Measurements from ENCODE around the gene N4BP3.

Gene N4BP3

GRCh38 chr5:178104492-178104891 lies 8.8 kb upstream of the N4BP3 start:
- DNase-seq, result peak; percentile 63

- DNase-seq, result no peak
These were observed 7.2 kb upstream of the N4BP3 start for GRCh38 chr5:178106086-178106485.

DNA sequence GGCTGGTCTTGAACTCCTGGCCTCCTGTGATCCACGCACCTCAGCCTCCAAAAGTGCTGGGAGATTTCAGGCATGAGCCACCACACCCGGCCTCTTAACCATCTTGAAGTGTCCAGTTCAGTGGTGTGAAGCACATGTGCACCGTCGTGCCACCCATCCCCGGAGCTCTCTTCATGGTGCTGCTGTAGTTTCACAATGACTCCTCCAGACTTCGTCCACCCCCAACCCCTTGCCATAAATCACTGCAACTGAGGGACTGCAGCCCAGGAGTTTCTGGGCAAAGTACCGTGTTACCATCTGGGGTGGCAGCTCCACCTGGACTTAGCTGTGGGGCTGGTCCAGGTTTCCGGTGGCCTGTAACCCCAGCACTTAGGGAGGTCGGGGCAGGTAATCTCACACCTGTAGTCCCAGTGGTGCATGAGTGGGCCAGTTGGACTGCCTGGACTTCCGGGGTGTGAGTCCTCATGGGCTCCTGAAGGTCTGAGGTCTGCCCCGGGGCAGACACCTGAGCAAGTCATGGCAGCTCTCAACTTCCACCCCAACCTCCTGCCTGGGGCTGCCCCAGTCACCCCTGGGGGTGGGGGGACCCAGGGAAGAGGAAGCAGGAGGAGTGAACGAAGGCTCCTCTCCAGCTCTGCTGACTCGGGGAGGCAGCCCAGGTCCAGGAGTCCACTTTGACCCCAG lies 6.6 kb upstream of the N4BP3 start:
- DNase-seq, result no peak

GRCh38 chr5:178107756-178108310 lies 5.5 kb upstream of the N4BP3 start:
- DNase-seq, result no peak

GRCh38 chr5:178108446-178108845 lies 4.9 kb upstream of the N4BP3 start:
- DNase-seq, result no peak

- DNase-seq, result no peak
These were observed 4.4 kb upstream of the N4BP3 start for GRCh38 chr5:178108966-178109365.

- no peak for DNase-seq
These were observed 2.8 kb upstream of the N4BP3 start for GRCh38 chr5:178110511-178110910.

DNA sequence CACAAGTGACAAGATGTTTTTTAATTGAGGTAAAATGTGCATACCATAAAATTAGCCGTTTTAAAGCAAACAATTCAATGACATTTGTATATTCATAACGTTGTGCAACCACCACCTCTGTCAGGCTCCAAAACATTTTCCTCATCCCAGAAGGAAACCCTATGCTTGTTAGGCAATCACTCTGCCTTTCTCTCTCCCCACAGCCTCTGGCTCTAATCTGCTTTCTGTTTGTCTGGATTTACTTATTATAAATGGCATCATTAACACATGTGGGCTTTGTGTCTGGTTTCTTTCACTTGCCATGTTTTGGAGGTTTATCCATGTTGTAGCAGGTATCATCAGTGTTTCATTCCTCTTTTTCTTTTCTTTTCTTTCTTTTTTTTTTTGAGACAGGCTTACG lies 1.4 kb upstream of the N4BP3 start:
- DNase-seq, result no peak

DNA sequence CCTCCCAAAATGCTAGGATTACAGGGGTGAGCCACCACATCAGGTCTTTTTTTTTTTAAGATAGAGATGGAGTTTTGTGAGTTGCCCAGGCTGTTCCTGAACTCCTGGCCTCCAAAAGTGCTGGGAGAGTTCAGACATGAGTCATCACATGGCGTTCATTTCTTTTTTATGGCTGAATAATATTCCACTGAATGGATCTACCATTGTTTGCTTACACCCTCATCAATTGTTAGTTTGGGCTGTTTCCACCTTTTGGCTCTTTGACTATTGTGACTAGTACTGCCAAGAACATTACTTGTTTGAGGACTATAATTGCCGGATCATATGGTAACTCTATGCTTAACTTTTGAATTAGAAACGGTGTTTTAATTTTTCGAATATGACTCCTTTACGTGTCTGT lies 787 bp upstream of the N4BP3 start:
- no peak for DNase-seq

DNA sequence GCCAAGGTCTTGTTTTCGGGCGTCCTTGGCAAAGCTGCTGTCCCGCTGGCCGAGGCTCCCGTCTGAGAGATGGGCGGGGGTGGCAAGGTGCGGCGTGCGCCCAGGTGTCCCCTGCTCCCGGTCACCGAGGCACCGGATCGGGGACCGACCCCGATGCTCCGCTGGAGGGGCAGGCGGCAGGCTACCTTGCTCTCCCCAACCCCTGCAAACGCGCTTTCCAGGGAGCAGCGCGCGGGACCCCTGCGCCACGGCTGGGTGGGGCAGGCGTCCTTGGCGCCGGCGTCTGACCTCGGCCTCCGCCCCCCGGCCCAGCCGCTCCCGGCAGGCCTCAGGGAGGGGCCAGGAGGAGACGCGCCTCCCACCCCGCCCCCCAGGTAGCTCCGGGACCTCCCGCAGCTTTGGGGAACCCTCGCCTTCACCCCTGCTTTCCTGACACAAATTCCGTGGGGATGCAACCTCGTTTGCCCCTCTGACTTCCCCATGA lies 551 bp downstream of the N4BP3 start:
- DNase-seq, result no peak

- peak; percentile 83 for DNase-seq
These were observed 1.2 kb downstream of the N4BP3 start for GRCh38 chr5:178114325-178115135.

DNA sequence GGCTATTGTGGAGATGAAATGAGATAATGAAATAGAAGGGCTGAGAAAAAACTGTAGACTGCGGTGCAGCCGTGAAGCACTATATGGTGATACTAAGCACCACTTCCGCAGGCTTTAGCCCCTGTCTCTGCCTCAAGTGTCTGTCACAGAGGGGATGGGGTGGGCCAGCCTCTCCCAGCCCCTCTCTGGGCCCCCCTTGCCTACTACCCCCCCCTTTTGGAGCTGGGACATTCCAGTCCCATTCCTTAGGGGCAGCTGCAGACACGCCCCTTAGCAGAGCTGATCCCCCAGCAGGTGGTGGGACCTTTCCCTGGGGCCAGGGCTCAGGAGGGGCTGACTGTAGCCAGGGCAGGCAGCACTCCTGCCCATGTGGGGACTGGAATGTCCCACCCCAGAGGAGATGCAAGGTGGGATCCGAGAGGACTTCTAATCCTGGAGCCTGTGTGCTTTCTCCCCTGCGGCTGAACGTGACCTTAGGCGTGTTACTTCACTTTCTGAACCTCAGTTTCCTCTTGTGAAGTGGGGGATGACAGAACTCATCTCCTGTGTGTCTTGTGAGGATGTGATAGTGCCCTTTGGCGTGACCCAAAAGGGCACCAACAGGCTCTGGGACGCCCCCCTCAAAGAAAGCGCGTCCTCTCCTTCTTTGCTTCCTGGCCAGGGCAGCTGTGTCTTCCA lies 1.9 kb downstream of the N4BP3 start:
- DNase-seq, result no peak

- DNase-seq, result no peak
These were observed 2.4 kb downstream of the N4BP3 start for GRCh38 chr5:178115814-178116142.

DNA sequence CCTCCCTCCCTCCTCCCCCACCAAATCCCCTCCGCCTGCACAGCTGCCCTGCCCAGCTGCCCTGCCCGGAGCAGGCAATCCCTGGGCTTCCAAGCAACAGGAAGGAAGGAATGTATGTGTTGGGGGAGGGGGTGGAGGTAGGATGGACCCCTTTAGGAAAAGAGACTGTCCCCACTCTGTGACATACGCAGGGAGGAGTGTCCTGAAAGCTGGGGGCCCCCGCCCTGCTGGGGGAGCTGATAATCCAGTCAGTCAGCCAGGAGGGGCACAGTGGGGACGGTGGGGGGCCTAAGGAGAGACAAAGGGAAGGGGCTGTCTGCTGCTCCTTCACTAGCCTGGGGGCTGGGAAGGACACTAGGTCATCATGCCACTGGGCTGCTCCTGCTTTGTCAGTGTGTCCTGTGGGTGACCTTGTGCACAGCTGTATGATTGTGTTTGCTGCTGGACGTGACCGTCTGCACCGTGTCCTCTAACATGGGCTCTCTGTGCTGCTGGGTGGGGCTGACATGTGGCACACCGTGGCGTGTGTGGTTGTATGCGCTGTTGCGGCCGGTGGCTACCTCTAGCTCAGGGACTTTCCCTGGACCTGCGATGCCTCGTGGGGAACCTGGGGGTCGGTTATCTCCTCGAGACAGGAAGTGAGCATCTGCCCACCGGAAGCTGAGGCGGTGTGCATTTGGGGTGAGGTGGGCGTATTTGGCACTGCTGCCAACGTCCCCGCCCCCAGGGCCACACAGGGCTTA lies 3.0 kb downstream of the N4BP3 start:
- DNase-seq, result peak; percentile 83

- peak; percentile 41 for DNase-seq
These were observed 4.8 kb downstream of the N4BP3 start for GRCh38 chr5:178117923-178118701.

GRCh38 chr5:178119915-178120606 lies 6.7 kb downstream of the N4BP3 start:
- no peak for DNase-seq

GRCh38 chr5:178120607-178121357 lies 7.5 kb downstream of the N4BP3 start:
- peak; percentile 95 for DNase-seq

GRCh38 chr5:178121391-178122276 lies 8.3 kb downstream of the N4BP3 start:
- no peak for DNase-seq

- DNase-seq, result no peak
These were observed 9.0 kb downstream of the N4BP3 start for GRCh38 chr5:178122346-178122745.
